CD4-positive, alpha-beta T cell (primary cell): ENCODE results near the gene SLC22A31. TPM values are rescaled to one million over a fixed set of nuclear protein-coding genes. Genes with fewer than 3 reads are reported as not detected.
A peak's percentile ranks its signal among the peaks of the same experiment; 100 is the strongest.

Experiments
- ATAC-seq: fragments of 200-7000 bp; cut with Tn5 transposase; one replicate; pipeline ENCODE4 v1.10.0; 2022; ENCODE audit warnings: mild to moderate bottlenecking; ENCODE audit not compliant: poor library complexity
- CTCF ChIA-PET: fragments of 350-600 bp; sonication (Branson Sonifier 250); formaldehyde crosslinking; loops from one replicate; lab custom pipeline; 2021; ENCODE audit warnings: antibody characterized with exemption, inconsistent platforms; lab: Charles Lee
- POLR2A ChIA-PET: fragments of 350-600 bp; sonication (Branson Sonifier 250); formaldehyde crosslinking; loops from one replicate; lab custom pipeline; 2021; ENCODE audit warnings: antibody characterized with exemption, inconsistent platforms; lab: Charles Lee
- DNase-seq, 14 experiments: peaks; one replicate each; pipeline ENCODE4 v3.0.0-alpha.2; 2013 to 2020; ENCODE audit warnings: mixed read lengths in 2 of 14
- H3K27ac ChIP-seq, 2 donors: one replicate each; pipeline versions ENCODE4 v1.5.1 to v1.7.0; 2013; ENCODE audit warnings: low read length in 2 of 2, low read depth in 1 of 2, mild to moderate bottlenecking in 1 of 2
- H3K27me3 ChIP-seq, 2 experiments: 1 replicate in 1 of 2; 2 replicates in 1 of 2; pipeline versions ENCODE4 v1.6.1 to v1.7.0; 2013; ENCODE audit warnings: low read length in 2 of 2, control low read depth in 1 of 2, mild to moderate bottlenecking in 1 of 2, moderate library complexity in 1 of 2; ENCODE audit not compliant: insufficient read depth in 2 of 2, control insufficient read depth in 1 of 2
- H3K36me3 ChIP-seq: one replicate; pipeline ENCODE4 v1.6.1; 2013; ENCODE audit warnings: low read length, control low read depth; ENCODE audit not compliant: insufficient read depth
- H3K4me1 ChIP-seq: one replicate; pipeline ENCODE4 v1.6.1; 2013; ENCODE audit warnings: low read length, control low read depth; ENCODE audit not compliant: insufficient read depth
- H3K4me3 ChIP-seq: one replicate; pipeline ENCODE4 v1.5.1; 2013; ENCODE audit warnings: mild to moderate bottlenecking, low read length, moderate library complexity
- H3K9me3 ChIP-seq, 2 experiments: 1 replicate in 1 of 2; 2 replicates in 1 of 2; pipeline versions ENCODE4 v1.6.1 to v1.7.0; 2013; ENCODE audit warnings: low read length in 2 of 2, mild to moderate bottlenecking in 2 of 2, control low read depth in 1 of 2, moderate library complexity in 1 of 2; ENCODE audit not compliant: control insufficient read depth in 1 of 2, insufficient read depth in 1 of 2
- H3K27ac Mint-ChIP-seq: one replicate; pipeline ENCODE4 v1.8.0; 2020; ENCODE audit warnings: mixed read lengths
- H3K27me3 Mint-ChIP-seq: one replicate; pipeline ENCODE4 v1.8.0; 2021; ENCODE audit warnings: mixed read lengths
- H3K36me3 Mint-ChIP-seq: one replicate; pipeline ENCODE4 v1.8.0; 2021; ENCODE audit warnings: low read depth, mixed read lengths
- H3K4me1 Mint-ChIP-seq: one replicate; pipeline ENCODE4 v1.8.0; 2021; ENCODE audit warnings: low read depth, mixed read lengths
- H3K4me3 Mint-ChIP-seq: one replicate; pipeline ENCODE4 v1.8.0; 2020; ENCODE audit warnings: mild to moderate bottlenecking, mixed read lengths
- H3K9me3 Mint-ChIP-seq: one replicate; pipeline ENCODE4 v1.8.0; 2020; ENCODE audit warnings: mixed read lengths
- intact Hi-C, 2 experiments: fragments of 100-400 bp; cut with DNase I in 1 of 2; cut with micrococcal nuclease in 1 of 2; formaldehyde crosslinking; loops; one replicate each; pipeline versions ENCODE4 v1.15.1 to v1.9.0; 2023 to 2025; cut with DNase I, micrococcal nuclease
- total RNA-seq, 174 experiments: library from RNA in 2 of 174; stranded (reverse) in 2 of 174; gene quantifications; one replicate each; pipeline ENCODE4 v1.2.3 and lab custom pipeline; 2021 to 2026
- TF ChIP-seq, protein P1 (sequence below): fragments of 200-600 bp; IDR thresholded peaks from one replicate; pipeline ENCODE4 v1.8.0; 2022; ENCODE audit warnings: antibody characterized with exemption, mild to moderate bottlenecking

SLC22A31 gene
- total RNA-seq, 2 experiments from 2014 or later, result 2.1 to 2.9 TPM

DNA sequence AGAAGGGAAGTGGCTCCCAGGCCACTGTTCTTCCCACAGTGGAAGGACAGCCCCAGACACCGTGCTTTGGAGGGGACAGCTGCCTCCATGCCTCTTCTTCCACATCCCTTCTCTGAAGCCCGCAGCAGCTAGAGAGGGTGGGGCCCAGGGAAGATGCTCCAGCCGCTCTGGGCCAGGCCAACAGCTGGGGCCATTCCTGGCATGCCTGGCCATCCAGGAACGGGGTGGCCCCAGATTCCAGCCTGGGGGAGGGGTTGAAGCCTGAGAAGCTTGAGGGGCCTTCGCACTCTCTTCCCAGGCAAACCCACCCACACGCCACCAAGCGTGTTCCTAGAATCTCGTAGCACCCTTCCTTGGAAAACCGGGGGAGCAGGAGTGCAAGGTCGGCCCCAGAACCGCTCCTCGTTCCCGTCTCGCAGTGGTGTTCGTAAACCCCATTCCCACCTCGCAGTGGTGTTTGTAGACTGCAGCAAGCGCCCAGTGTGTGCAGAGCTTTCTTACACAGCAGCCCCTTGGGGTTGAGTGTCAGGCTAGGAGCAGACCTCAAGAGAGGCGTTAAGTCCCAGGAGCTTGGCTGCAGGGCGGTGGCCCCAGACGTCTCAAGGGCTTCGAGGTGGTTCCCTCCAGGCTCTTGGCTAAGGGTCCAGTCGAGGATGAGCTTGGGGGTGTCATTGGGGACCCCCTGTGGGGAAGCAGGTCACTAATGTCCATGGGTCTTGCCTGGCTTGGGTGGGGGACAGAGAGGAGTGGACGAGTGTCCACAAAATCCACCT, 26.1 kb downstream of the SLC22A31 start:
- Histone ChIP-seq H3K27ac (no peak overlapping the region), H3K4me1 (peaks cover 19% of the 10 kb centered on the region), H3K9me3 (no peaks in the 10 kb centered on the region), H3K4me3 (no peak overlapping the region), H3K27me3 (no peaks in the 10 kb centered on the region), H3K36me3 (no peaks in the 10 kb centered on the region)
- H3K4me1 Mint-ChIP-seq, result peaks cover 8% of the 10 kb centered on the region
- DNase-seq (no peak), ATAC-seq (no peak)
- H3K36me3 Mint-ChIP-seq, result no peaks in the 10 kb centered on the region
- peaks cover 4% of the 10 kb centered on the region for H3K27me3 Mint-ChIP-seq
- POLR2A ChIA-PET, result interaction anchor here (0.6 to 1.3 kb wide), 2 partner anchors 9 to 371 kb away, joined by 3 read pairs; no protein-coding TSS in a partner anchor
- TF ChIP-seq, protein P1, sequence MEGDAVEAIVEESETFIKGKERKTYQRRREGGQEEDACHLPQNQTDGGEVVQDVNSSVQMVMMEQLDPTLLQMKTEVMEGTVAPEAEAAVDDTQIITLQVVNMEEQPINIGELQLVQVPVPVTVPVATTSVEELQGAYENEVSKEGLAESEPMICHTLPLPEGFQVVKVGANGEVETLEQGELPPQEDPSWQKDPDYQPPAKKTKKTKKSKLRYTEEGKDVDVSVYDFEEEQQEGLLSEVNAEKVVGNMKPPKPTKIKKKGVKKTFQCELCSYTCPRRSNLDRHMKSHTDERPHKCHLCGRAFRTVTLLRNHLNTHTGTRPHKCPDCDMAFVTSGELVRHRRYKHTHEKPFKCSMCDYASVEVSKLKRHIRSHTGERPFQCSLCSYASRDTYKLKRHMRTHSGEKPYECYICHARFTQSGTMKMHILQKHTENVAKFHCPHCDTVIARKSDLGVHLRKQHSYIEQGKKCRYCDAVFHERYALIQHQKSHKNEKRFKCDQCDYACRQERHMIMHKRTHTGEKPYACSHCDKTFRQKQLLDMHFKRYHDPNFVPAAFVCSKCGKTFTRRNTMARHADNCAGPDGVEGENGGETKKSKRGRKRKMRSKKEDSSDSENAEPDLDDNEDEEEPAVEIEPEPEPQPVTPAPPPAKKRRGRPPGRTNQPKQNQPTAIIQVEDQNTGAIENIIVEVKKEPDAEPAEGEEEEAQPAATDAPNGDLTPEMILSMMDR, result no peak
- no peak overlapping the region for H3K4me3 Mint-ChIP-seq
- no peaks in the 10 kb centered on the region for H3K9me3 Mint-ChIP-seq
- H3K27ac Mint-ChIP-seq, result no peak overlapping the region
- CTCF ChIA-PET, result no interaction called here
- intact Hi-C loops, result no loop called here

DNA sequence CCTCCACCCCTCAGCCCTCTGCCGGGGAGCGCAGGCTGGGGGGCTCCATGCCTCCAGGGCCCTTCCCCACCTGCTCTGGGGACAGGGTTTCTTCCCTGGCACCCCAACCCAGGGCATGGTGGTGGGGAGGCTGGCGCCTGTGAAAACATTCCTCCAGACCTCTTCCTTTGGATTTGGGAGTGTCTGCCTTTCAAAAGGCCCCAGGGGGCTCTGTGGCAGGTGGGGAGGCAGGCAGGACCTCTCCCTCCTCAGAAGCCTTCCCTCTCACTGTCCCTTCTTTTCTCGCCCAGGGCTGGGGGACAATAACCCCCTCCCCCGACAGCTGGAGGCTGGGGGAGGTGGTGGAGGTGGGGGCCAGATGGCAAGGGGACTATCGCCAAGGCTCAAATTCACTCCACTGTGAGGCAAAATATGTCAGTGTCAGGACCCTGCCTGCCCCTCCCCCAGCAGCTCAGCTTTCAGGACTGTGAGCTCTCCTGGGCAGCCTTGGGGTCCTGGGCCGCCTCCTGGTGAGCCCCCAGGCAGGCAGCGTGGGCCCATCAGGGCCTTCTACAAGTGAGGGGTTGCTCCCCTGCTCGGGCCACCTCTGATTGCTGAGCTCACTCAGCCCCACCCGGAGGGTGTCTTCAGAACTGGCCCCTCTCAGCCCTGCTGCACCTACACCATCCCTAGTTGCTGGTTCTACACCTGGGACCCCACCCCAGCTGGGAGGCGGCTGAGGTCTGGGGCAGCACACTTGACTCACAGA, 27.0 kb downstream of the SLC22A31 start:
- POLR2A ChIA-PET, result interaction anchor here (0.6 to 1.3 kb wide), 2 partner anchors 10 to 371 kb away, joined by 3 read pairs; no protein-coding TSS in a partner anchor
- CTCF ChIA-PET, result no interaction called here
- Histone ChIP-seq H3K27ac (no peak overlapping the region), H3K9me3 (peaks cover 0 to 2% of the 10 kb centered on the region in 2 experiments), H3K4me3 (no peak overlapping the region), H3K27me3 (no peaks in the 10 kb centered on the region), H3K4me1 (peaks cover 19% of the 10 kb centered on the region), H3K36me3 (no peaks in the 10 kb centered on the region)
- Mint-ChIP-seq H3K36me3 (no peaks in the 10 kb centered on the region), H3K4me3 (peak overlapping the region; percentile 15), H3K9me3 (no peaks in the 10 kb centered on the region), H3K4me1 (peaks cover 8% of the 10 kb centered on the region), H3K27me3 (peaks cover 4% of the 10 kb centered on the region), H3K27ac (no peak overlapping the region)
- DNase-seq (no peak), ATAC-seq (no peak)
- intact Hi-C loops, result no loop called here
- TF ChIP-seq, protein P1, result no peak

DNA sequence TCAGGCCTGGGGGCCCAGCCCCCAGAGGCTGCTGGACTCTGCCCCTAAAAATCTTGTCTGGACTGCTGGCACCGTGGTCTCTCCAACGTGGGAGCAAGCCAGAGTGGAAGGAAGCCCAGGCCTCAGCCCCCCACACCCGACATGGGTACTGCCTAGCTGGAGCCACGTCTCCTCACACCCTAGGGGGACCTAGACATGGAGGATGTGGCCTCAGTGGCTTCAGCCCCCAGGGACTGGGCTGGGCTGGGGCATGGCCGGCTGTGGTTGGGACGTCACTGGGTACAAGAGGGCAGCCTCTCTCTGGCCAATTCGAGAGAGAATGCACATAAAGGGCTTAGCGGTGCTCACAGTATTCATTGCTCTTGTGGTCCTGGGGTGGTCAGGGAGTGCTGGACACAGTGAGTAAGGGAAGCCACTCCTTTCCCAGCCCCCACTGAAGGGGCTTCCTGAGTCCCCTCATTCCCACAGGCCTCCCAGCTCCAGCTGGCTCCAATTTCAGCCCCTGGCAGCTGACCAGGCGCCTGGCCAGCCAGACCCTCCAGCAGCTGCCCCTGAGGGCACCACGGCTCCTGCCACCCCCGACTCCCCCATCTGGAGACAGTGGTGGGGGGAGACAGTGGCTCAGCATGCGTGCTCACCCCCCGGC, 27.7 kb downstream of the SLC22A31 start:
- no peaks in the 10 kb centered on the region for H3K36me3 Mint-ChIP-seq
- H3K9me3 Mint-ChIP-seq, result no peaks in the 10 kb centered on the region
- intact Hi-C loops, result no loop called here
- no peak overlapping the region for H3K27ac Mint-ChIP-seq
- DNase-seq, result no peak
- no peak overlapping the region for H3K4me3 Mint-ChIP-seq
- CTCF ChIA-PET, result no interaction called here
- H3K4me1 Mint-ChIP-seq, result peaks cover 8% of the 10 kb centered on the region
- POLR2A ChIA-PET, result no interaction called here
- Histone ChIP-seq H3K27ac (no peak overlapping the region), H3K9me3 (peaks cover 0 to 5% of the 10 kb centered on the region in 2 experiments), H3K4me3 (no peak overlapping the region), H3K36me3 (no peaks in the 10 kb centered on the region), H3K27me3 (no peaks in the 10 kb centered on the region), H3K4me1 (peaks cover 21% of the 10 kb centered on the region)
- TF ChIP-seq, protein P1, result no peak
- H3K27me3 Mint-ChIP-seq, result peaks cover 4% of the 10 kb centered on the region
- no peak for ATAC-seq
